Measurements from ENCODE around the gene RCOR1.
A peak's percentile ranks its signal among the peaks of the same experiment; 100 is the strongest.
"Not testable (repeated sequence)": the region's sequence is repeated elsewhere in the genome, so short reads cannot be mapped to it uniquely, and the experiment has no call there.

The RCOR1 gene

GRCh38 chr14:102629808-102630350 lies 37.4 kb downstream of the RCOR1 start:
- DNase-seq: no peak

- DNase-seq: no peak
Measured at GRCh38 chr14:102630405-102630804, 38.0 kb downstream of the RCOR1 start.

GRCh38 chr14:102630881-102631280 lies 38.4 kb downstream of the RCOR1 start:
- no peak for DNase-seq

DNA sequence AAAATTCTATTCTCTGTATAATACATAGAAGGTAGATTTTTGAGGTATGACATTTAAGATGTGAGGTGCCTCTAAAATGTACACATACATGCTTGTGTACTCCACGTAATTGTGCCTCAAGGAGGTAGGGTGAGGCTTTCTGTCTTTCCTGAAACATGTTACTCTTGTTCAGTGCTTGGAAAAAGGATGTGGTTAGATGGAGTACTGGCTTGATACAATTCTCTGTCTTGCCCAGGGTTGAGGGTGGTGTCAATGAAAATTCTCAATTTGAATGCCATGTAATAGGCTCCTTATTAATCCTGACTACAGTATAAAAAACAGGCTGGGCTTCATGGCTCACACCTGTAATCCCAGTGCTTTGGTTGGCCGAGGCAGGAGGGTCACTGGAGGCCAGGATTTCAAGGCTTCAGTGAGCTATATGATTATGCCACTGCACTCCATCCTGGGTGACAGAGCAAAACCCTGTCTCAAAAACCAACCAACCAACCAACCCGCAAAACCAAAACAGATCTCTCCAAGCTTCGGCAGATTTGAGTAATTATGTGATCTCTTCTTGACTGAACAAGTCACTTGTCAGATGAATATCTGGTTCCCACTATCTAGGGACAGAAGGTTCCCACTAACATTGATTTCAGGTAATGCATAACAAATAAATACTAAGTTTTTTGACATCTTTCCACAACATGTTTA lies 41.6 kb downstream of the RCOR1 start:
- peak in 1 of 5 donors; percentile 36 for DNase-seq

DNA sequence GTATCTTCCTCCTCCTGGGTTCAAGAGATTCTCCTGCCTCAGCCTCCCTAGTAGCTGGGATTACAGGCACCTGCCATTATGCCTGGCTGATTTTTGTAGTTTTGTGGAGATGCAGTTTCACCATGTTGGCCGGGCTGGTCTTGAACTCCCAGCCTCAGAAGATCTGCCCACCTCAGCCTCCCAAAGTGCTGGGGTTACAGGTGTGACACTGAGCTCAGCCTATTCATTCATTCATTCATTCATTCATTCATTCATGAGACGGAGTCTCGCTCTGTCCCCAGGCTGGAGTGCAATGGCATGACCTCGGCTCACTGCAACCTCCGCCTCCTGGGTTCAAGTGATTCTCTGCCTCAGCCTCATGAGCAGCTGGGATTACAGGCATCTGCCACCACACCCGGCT lies 47.2 kb downstream of the RCOR1 start:
- not testable (repeated sequence) for DNase-seq

DNA sequence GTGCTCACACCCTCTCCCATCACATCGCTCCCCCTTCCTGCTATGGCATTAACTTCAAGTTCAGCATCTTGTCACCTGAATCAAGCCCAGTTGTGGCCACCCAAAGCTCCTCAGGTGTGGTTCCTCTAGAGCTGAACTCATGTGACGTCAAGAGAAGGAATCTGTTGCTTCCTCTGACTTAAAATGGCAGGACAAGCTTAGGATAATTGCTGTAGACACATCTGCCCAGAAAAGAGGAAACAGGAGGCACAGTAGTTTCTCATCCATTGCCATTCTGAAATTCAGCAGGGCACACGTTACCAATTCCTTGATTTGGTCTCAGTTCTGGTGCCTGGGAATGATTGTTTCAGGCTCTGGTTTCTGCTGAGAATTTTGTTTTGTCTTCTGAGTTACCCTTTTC lies 52.1 kb downstream of the RCOR1 start:
- DNase-seq: no peak

GRCh38 chr14:102645746-102646440 lies 53.4 kb downstream of the RCOR1 start:
- DNase-seq: peak in 1 of 5 donors; percentile 34

- DNase-seq: no peak
Measured at GRCh38 chr14:102646615-102647014, 54.2 kb downstream of the RCOR1 start.

DNA sequence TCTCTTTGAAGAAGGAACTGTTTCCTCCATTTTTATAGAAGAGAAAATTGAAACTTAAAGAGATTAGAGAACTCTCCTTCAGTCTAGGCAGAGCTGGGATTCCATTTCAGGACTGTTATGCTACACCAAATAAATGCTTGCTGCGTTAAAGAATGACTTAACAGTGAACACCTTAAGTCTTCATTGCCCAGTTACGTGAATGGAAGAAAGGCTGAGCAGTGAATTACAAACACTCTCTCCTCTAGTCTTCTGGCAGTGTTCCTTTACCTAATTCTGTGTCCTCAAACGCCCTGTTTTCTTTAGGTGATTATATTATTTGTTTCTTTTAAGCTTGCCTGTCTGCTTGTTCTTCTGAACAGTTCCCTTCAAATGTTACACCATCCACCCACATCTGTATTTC lies 59.7 kb downstream of the RCOR1 start:
- DNase-seq: no peak

DNA sequence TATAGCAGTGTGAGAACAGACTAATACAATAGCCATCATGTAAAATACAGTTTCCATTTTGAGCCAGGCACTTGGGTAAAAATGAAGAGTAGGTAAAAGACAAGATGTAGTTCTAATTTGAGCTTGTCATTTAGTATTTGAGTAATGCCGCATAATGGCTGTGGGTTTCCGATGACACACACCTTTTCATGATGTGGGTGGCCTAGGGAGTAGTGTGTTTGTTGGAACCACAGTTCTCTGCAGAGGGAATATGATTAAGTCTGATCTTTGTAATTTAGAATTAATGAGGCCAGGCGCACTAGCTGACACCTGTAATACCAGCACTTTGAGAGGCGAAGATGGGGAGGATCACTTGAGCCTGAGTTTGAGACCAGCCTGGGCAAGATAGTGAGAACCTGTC lies 61.8 kb downstream of the RCOR1 start:
- DNase-seq: no peak

GRCh38 chr14:102655137-102655536 lies 62.7 kb downstream of the RCOR1 start:
- no peak for DNase-seq

- no peak for DNase-seq
Measured at GRCh38 chr14:102659797-102660196, 67.3 kb downstream of the RCOR1 start.

GRCh38 chr14:102661614-102662013 lies 69.2 kb downstream of the RCOR1 start:
- DNase-seq: no peak

DNA sequence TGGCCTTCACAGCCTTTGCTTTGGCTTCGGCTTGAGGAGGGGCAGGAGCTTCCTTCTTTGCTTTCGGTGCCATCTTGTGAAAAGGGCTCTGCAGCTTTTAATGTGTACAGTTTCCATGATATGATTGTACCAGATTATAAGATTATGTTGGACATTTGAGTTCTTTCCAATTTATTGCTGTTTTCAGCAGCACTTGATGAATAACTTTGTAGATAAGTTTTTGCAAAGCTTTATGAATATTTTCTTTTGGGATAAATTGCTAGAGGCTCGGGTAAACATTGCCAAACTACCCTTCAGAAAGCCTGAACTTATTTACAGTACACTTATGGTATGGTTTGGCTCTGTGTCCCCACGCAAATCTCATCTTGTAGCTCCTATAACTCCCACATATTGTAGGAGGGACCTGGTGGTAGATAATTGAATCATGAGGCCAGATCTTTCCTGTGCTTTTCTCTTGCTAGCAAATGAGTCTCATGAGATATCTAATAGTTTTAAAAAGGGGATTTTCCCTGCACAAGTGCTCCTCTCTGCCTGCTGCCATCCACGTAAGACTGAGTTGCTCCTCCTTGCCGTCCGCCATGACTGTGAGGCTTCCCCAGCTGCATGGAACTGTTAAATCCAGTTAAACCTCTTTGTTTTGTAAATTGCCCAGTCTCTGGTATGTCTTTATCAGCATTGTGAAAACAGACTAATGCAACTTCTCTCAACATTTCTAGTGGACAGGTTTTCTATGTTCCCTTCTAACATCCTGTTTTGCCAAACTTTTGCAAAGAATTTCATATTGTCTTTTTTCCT lies 70.4 kb downstream of the RCOR1 start:
- DNase-seq: no peak

GRCh38 chr14:102663440-102663839 lies 71.0 kb downstream of the RCOR1 start:
- no peak for DNase-seq

GRCh38 chr14:102665621-102666020 lies 73.2 kb downstream of the RCOR1 start:
- no peak for DNase-seq

GRCh38 chr14:102666635-102667034 lies 74.2 kb downstream of the RCOR1 start:
- DNase-seq: no peak

- no peak for DNase-seq
Measured at GRCh38 chr14:102667703-102668102, 75.3 kb downstream of the RCOR1 start.

- no peak for DNase-seq
Measured at GRCh38 chr14:102668291-102668873, 75.9 kb downstream of the RCOR1 start.

- no peak for DNase-seq
Measured at GRCh38 chr14:102671410-102671809, 79.0 kb downstream of the RCOR1 start.

GRCh38 chr14:102672410-102672960 lies 80.0 kb downstream of the RCOR1 start:
- DNase-seq: no peak

DNA sequence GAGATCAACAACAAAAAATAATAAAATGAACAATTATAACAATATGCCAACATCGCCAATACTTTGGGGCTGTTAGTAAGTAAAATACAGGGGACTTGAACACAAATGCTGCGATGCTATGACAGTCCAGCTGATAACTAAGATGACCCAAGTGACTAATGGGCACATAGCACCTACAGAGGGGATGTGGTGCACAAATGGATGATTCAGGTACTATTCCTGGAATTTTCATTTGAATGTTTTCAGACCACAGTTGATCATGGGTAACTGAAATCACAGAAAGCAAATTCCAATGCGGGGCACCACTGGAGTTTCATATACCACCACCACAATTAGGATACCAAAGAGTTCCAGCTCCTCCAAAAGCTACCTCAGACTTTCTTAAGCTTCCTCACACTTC lies 82.9 kb downstream of the RCOR1 start:
- DNase-seq: no peak

DNA sequence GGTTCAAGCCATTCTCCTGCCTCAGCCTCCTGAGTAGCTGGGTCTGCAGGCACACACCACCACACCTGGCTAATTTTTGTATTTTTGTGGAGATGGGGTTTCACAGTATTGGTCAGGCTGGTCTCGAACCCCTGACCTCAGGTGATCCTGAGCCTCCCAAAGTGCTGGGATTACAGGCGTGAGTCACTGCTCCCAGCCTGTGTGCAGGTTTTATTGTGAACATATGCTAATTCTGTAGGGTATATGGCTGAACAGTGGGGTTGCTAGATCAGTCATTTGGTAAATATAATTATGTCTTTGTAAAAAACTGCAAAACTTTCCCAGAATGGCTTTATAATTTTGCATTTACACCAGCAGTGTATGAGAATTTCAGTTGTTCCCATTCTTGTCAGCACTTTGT lies 85.9 kb downstream of the RCOR1 start:
- no peak for DNase-seq
